GM12892 (cell line): ENCODE results near the gene WDR43.

Experiments
- DNase-seq: peaks from one replicate; pipeline ENCODE4 v3.0.0; 2011; ENCODE audit not compliant: insufficient read length
- FAIRE-seq: peaks from 2 replicates; lab custom pipeline; 2011; peaks lifted over from hg19 to GRCh38; lab: Jason Lieb, UNC
- POLR2A ChIP-seq: IDR thresholded peaks from 2 replicates; pipeline ENCODE4 v1.6.1; 2011; ENCODE audit warnings: low read depth, low read length, control low read depth
- POLR2AphosphoS5 ChIP-seq: IDR thresholded peaks from 2 replicates; pipeline ENCODE4 v1.6.1; 2011; ENCODE audit warnings: low read depth, low read length, control low read depth
- TAF1 ChIP-seq: IDR thresholded peaks from 2 replicates; pipeline ENCODE4 v1.6.1; 2011; ENCODE audit warnings: low read depth, mild to moderate bottlenecking, control low read depth, low read length, borderline replicate concordance

WDR43 gene

DNA sequence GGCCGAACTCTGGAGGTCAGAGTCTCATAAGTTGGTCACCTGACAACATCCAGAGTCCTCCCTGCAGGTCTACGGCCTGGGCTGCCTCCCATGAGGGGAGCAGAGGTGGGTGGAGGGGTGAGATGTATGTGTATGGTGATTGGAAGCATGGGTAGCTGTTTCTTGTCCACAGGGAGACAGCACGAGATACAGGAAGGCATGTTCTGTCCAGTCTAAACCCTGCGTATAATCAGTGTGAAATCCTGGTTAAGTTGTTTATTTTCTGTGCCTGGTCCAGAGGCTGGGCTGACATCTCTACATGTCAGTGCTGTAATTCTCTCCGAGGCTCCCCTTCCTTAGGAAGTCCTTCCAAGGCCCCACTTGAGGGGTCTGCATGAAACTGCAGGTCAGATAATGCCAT is 95.5 kb downstream of the WDR43 start:
- no peak for TF ChIP-seq TAF1
- TF ChIP-seq POLR2A: no peak
- TF ChIP-seq POLR2AphosphoS5: no peak
- DNase-seq: no peak
- no peak for FAIRE-seq

DNA sequence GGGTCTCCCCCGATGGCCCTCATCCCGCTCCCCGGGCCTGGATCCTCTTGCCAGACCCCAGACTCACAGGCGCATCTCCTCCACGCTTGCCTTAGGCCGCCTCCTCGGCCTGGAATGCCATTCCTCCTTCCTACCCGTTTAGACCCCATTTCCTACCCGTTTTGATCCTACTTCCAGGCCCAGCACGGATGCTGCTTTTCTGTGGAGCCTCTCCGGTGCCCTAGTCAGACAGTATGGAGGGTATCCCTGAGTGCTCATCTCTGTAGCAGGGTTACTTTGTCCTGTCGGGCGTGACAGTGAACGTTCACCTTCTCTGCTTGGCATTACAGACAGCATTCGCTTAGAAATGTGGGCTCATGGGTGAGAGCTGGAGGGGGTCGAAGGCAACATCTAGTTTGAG is 96.0 kb downstream of the WDR43 start:
- DNase-seq (no peak), FAIRE-seq (no peak)
- TF ChIP-seq POLR2AphosphoS5: no peak
- no peak for TF ChIP-seq TAF1
- TF ChIP-seq POLR2A: no peak

DNA sequence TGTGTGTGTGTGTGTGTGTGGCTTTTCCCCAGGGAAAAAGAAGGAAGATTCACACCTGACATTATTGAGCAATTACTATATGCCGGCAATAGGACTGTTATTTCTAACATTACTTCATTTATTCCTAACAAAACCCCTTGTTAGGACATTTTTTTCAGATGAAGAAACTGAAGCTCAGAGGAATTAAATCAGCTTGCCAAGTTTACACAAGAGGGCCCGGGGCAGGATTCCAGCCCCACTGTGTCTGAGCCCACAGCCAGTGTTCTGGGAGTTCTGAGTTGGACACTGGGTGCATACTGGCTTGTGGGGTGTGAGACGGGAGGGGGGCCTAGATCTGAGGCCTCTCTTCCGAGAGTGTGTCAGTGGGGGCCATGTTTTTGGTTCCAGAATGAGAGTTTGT is 96.6 kb downstream of the WDR43 start:
- FAIRE-seq (no peak), DNase-seq (no peak)
- TF ChIP-seq POLR2A: no peak
- no peak for TF ChIP-seq POLR2AphosphoS5
- no peak for TF ChIP-seq TAF1

- FAIRE-seq (no peak), DNase-seq (no peak)
- TF ChIP-seq TAF1: no peak
- no peak for TF ChIP-seq POLR2A
- no peak for TF ChIP-seq POLR2AphosphoS5
Observed at GRCh38 chr2:28991460-28991859, 97.0 kb downstream of the WDR43 start.

DNA sequence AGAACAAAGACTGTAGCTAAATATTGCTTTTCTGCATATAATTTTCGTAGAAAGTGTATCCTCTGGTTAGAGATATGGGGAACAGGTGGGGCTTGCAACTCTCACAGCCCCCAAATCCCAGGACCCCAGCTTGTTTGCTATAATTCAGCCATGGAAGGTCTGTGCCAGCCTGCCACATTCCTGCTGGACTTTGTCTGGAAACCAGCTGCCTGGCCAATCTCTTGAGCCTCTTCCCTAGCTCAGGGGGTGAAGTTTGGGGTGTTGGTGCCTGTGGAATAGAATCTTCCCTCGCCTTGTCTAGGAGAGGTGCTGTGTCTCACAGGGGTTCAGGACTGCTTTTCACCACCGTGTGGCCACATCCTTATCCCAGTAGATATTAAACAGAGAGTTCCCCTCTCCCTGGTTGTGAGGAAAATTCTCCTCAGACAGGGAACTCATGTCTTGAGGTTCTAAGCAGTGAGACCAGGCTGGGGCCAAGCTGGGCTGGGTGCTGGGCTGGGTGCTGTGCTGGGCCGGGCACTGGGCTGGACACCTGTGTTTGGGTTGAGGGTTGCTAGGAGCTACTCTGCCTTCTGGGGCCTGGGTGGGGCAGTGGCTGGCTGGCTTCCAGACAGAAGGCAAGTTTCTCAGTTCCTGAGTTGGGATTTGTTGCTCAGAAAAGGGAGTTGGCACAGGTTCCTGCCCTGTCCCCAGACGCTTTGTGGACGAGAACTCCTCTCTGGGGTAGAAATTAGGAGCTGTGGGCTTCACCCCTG is 98.9 kb downstream of the WDR43 start:
- TF ChIP-seq TAF1: no peak
- no peak for TF ChIP-seq POLR2AphosphoS5
- no peak for TF ChIP-seq POLR2A
- DNase-seq (no peak), FAIRE-seq (no peak)

DNA sequence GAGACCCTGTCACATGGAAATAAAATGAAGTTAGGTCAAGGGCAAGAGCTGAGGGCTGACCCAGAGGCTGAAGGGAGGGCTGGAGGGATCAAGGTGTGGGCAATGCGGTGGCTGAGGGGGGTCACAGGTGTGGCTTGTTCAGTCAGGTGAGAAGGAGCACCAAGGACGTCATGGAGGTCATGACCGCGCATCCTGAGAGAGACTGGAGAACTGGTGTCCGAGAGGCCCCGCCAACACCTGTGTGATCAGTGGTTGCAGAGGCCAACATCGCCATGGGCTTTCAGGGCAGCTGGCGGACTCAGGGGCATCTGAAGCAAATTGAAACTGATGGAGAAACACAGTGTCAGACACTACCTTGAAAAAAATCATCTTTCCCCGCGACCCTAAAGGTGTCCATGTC is 99.6 kb downstream of the WDR43 start:
- no peak for DNase-seq
- FAIRE-seq: no peak
- TF ChIP-seq POLR2A: no peak
- TF ChIP-seq TAF1: no peak
- no peak for TF ChIP-seq POLR2AphosphoS5

- FAIRE-seq: no peak
Observed at GRCh38 chr2:28994679-28995078, 100.2 kb downstream of the WDR43 start.

DNA sequence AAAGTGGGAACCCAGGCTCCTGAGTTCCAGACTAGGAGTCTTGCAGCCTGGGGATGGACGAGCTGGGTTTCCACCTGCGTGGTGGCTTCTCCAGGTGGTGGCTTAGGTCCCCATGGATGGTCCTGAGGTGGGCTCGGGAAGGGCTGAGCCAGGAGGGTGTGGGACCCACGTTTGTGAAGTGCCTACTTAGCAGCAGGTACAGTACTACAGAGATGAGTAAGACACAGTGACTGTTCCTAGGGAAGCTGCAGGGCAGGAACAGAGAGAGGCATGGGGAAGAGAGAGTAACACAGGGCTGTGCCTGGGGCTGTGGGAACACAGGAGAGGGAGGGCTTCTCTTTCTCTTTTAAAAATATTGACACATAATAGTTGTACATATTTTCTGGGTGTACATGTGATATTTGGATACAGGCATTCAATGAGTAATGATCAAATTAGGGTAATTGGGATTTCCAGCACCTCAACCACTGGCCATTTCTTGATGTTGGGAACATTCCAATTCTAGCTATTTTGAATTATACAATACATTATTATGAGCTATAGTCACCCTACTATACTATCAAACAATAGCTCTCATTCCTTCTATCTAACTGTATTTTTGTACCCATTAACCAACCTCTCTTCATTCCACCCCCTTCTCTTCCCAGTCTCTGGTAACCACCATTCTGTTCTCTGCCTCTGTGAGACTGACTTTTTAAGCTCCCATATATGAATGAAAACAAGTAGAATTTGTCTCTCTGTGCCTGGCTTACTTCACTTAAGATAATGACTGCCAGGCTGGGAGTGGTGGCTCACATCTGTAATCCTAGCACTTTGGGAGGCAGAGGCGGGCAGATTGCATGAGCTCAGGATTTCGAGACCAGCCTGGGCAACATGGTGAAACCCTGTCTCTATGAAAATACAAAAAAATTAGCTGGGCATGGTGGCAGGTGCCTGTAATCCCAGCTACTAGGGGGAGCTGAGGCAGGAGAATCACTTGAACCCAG is 101.6 kb downstream of the WDR43 start:
- TF ChIP-seq TAF1 (no peak), POLR2AphosphoS5 (no peak), POLR2A (no peak)
- FAIRE-seq: no peak
- no peak for DNase-seq

More at GRCh38 chr2:28994679-28995078, 100.2 kb downstream of the WDR43 start:
- DNase-seq: no peak
- TF ChIP-seq TAF1: no peak
- TF ChIP-seq POLR2AphosphoS5: no peak
- no peak for TF ChIP-seq POLR2A

GRCh38 chr2:28997237-28997846 is 102.9 kb downstream of the WDR43 start:
- FAIRE-seq (no peak), DNase-seq (no peak)
- TF ChIP-seq POLR2AphosphoS5: no peak
- TF ChIP-seq TAF1: no peak
- no peak for TF ChIP-seq POLR2A
